22Rv1 (cell line): ENCODE results near the gene SYNPO.

Experiments
- ZFX ChIP-seq: fragments of 450-650 bp; IDR thresholded peaks from 2 replicates; pipeline ENCODE4 v1.6.1; 2017; ENCODE audit warnings: antibody characterized with exemption, borderline replicate concordance
- TF ChIP-seq, protein P1 (sequence below): fragments of 450-650 bp; IDR thresholded peaks from 2 replicates; pipeline ENCODE4 v1.5.1; 2017; ENCODE audit warnings: mild to moderate bottlenecking

GRCh38 chr5:150623878-150624216 lies 16.6 kb upstream of the SYNPO start:
- TF ChIP-seq, protein P1, sequence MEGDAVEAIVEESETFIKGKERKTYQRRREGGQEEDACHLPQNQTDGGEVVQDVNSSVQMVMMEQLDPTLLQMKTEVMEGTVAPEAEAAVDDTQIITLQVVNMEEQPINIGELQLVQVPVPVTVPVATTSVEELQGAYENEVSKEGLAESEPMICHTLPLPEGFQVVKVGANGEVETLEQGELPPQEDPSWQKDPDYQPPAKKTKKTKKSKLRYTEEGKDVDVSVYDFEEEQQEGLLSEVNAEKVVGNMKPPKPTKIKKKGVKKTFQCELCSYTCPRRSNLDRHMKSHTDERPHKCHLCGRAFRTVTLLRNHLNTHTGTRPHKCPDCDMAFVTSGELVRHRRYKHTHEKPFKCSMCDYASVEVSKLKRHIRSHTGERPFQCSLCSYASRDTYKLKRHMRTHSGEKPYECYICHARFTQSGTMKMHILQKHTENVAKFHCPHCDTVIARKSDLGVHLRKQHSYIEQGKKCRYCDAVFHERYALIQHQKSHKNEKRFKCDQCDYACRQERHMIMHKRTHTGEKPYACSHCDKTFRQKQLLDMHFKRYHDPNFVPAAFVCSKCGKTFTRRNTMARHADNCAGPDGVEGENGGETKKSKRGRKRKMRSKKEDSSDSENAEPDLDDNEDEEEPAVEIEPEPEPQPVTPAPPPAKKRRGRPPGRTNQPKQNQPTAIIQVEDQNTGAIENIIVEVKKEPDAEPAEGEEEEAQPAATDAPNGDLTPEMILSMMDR = no peak
- TF ChIP-seq ZFX = no peak
